NCI-H1694 treated with DMSO at 0.1 percent for 48 hours (cell line): ENCODE measurements around the gene CLDN19.

Experiments
- DNase-seq: peaks from one replicate; lab custom pipeline; 2025; lab: John Stamatoyannopoulos, UW

Gene CLDN19

DNA sequence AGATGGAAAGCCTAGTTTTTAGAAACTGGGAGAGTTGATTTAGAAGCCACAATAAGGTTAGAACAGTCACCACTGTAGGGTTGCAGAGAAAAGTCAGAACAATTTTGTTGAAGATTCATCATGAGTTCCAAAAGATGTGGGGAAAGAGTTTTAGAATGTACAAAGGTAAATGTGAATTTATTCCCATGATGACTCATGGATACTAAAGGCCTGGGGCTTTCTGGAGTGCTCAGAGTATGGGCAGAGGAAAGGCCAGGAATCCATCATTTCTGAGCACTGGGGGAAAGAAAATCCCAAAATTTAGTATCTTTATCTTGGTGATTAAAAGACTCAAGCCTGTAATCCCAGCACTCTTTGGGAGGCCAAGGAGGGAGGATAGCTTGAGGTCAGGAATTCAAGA lies 40.0 kb downstream of the CLDN19 start:
- DNase-seq: no peak

GRCh38 chr1:42698081-42698813 lies 41.8 kb downstream of the CLDN19 start:
- DNase-seq: no peak

GRCh38 chr1:42692911-42693310 lies 47.1 kb downstream of the CLDN19 start:
- DNase-seq: no peak

GRCh38 chr1:42692461-42692860 lies 47.6 kb downstream of the CLDN19 start:
- no peak for DNase-seq

GRCh38 chr1:42691157-42691498 lies 48.9 kb downstream of the CLDN19 start:
- no peak for DNase-seq

GRCh38 chr1:42690477-42691156 lies 49.4 kb downstream of the CLDN19 start:
- DNase-seq: no peak

DNA sequence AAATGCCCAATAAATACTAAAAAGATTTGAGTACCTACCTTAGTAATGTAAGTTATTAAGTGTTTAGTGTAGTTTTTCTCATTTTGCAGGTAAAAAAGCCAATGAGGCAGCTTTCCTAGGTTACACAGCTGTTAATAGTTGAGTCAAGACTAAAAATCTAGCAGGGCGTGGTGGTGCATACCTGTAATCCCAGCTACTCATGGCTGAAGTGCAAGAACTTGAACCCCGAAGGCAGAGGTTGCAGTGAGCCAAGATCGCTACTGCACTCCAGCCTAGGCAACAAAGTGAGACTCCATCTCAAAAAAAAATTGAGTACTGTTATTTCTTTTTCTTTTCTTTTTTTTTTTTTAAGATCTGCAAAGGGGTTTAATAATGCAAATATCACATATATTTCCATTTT lies 50.1 kb downstream of the CLDN19 start:
- DNase-seq: no peak

GRCh38 chr1:42686418-42686817 lies 53.6 kb downstream of the CLDN19 start:
- DNase-seq: no peak

- no peak for DNase-seq
Measured at GRCh38 chr1:42684139-42684538, 55.9 kb downstream of the CLDN19 start.
